ENCODE results near the gene SEC61G.

SEC61G gene

GRCh38 chr7:54758702-54759592, at the start of gene SEC61G:
TSS of gene SEC61G (minus strand) at chr7:54759211. CDS start at chr7:54757588, 1,623 bp downstream.
- peak; percentile 95 for DNase-seq

- DNase-seq: no peak
Observed at GRCh38 chr7:54802841-54803240, 43.8 kb upstream of the SEC61G start.

- DNase-seq: no peak
Observed at GRCh38 chr7:54802114-54802513, 43.1 kb upstream of the SEC61G start.

- no peak for DNase-seq
Observed at GRCh38 chr7:54799792-54800191, 40.8 kb upstream of the SEC61G start.

GRCh38 chr7:54798530-54798929, 39.5 kb upstream of the SEC61G start:
- DNase-seq: no peak

- DNase-seq: no peak
Observed at GRCh38 chr7:54796853-54797252, 37.8 kb upstream of the SEC61G start.

- no peak for DNase-seq
Observed at GRCh38 chr7:54796150-54796549, 37.1 kb upstream of the SEC61G start.

GRCh38 chr7:54792383-54792782, 33.4 kb upstream of the SEC61G start:
- no peak for DNase-seq

GRCh38 chr7:54788664-54789063, 29.7 kb upstream of the SEC61G start:
- DNase-seq: no peak

- DNase-seq: no peak
Observed at GRCh38 chr7:54785261-54785660, 26.2 kb upstream of the SEC61G start.

GRCh38 chr7:54783952-54784351, 24.9 kb upstream of the SEC61G start:
- DNase-seq: no peak

- no peak for DNase-seq
Observed at GRCh38 chr7:54782829-54783228, 23.8 kb upstream of the SEC61G start.

- no peak for DNase-seq
Observed at GRCh38 chr7:54782314-54782713, 23.3 kb upstream of the SEC61G start.

- DNase-seq: no peak
Observed at GRCh38 chr7:54781134-54781920, 22.3 kb upstream of the SEC61G start.

GRCh38 chr7:54780490-54780889, 21.5 kb upstream of the SEC61G start:
- no peak for DNase-seq

- DNase-seq: no peak
Observed at GRCh38 chr7:54778696-54779540, 19.9 kb upstream of the SEC61G start.

- DNase-seq: no peak
Observed at GRCh38 chr7:54778166-54778565, 19.2 kb upstream of the SEC61G start.

GRCh38 chr7:54774785-54775740, 16.1 kb upstream of the SEC61G start:
- DNase-seq: no peak

- DNase-seq: peak; percentile 72
Observed at GRCh38 chr7:54773472-54774399, 14.7 kb upstream of the SEC61G start.

GRCh38 chr7:54769203-54769602, 10.2 kb upstream of the SEC61G start:
- DNase-seq: no peak

GRCh38 chr7:54764861-54765260, 5.8 kb upstream of the SEC61G start:
- no peak for DNase-seq
